AG09319 (cell line): ENCODE data around the gene CXCL16.

ENCODE experiments used
- DNase-seq: peaks from one replicate; pipeline ENCODE4 v3.0.0-alpha.2; 2010; ENCODE audit warnings: low read depth; ENCODE audit errors: extremely low read depth
- TF ChIP-seq, protein P1 (sequence below): IDR thresholded peaks from 2 replicates; pipeline ENCODE4 v1.5.1; 2011; ENCODE audit warnings: low read depth, mild to moderate bottlenecking, inconsistent platforms, low read length, moderate library complexity

Gene CXCL16

DNA sequence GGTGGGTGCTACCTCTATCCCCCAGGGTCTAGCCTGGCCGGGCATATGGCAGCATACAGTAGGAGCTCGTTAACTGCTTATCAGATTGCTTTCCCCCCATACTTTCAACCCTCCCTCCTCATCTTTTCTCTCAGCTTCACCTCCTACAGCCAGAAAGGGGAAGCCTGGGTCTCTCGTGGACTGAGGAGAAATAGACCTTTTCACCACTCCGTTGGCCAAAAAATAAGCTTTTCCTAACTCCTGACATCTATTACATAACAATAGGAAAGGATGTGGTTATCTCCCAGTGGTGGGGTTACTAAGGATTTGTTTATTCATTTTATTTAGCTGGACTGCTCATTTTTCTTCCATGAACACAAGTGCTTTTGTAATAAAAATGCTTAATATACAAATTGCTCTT lies 9.0 kb upstream of the CXCL16 start:
- TF ChIP-seq, protein P1, sequence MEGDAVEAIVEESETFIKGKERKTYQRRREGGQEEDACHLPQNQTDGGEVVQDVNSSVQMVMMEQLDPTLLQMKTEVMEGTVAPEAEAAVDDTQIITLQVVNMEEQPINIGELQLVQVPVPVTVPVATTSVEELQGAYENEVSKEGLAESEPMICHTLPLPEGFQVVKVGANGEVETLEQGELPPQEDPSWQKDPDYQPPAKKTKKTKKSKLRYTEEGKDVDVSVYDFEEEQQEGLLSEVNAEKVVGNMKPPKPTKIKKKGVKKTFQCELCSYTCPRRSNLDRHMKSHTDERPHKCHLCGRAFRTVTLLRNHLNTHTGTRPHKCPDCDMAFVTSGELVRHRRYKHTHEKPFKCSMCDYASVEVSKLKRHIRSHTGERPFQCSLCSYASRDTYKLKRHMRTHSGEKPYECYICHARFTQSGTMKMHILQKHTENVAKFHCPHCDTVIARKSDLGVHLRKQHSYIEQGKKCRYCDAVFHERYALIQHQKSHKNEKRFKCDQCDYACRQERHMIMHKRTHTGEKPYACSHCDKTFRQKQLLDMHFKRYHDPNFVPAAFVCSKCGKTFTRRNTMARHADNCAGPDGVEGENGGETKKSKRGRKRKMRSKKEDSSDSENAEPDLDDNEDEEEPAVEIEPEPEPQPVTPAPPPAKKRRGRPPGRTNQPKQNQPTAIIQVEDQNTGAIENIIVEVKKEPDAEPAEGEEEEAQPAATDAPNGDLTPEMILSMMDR, result no peak
- no peak for DNase-seq

DNA sequence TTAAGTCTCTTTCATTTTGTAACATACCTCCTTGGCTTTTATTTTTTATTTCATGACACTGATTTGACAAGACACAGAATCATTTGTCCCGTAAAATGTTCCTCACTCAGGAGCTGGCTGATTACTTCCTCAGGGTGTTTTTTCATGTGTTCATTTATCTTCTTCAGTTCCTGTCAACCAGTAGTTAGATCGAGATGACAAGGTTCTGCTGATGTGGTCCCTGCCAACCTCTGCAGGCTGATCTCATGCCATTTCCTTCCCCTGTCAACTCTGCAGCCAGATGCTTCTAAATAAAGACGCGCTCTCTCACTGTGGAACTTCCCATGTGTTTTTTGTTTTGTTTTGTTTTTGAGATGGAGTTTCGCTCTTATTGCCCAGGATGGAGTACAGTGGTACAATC lies 8.1 kb upstream of the CXCL16 start:
- TF ChIP-seq, protein P1, result no peak
- no peak for DNase-seq

DNA sequence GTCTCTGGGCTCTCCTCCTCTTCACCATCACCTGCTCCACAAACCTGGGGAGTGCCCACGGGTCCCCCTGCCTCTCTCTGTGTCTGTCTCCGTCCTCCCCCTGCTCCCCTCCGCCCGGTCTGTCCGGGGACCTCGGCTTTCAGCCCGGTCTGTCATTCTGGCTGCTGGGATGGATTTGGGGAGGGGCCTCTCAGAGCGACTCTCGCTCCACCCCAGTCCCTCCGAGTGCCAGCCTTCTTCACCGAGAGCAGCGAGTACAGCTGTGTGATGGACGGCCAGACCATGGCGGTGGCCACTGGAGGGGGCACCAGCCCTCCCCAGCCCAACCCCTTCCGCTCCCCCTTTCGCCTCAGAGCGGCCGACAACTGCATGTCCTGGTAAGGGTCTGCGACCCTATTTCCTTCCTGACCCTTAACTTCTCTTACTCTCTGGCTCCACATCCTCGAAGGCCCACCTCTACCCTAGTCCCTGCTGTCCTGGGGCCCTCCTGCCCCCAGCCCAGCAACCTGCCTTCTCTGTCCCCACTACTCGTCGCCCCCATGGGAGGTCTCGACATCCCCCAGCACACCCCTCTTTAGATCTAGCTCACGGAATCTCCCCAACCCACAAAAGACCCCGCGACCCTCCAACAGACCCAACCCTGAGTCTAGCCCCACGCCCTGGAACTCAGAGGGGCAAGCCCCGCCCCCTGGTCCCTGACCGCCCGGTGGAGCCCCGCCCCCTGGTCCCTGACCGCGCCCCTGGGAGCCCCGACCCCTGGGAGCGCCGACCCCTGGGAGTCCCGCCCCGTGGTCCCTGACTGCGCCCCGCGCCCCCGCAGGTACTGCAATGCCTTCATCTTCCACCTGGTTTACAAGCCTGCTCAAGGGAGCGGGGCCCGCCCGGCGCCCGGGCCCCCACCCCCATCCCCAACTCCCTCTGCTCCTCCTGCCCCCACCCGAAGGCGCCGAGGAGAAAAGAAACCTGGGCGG lies 5.6 kb upstream of the CXCL16 start:
- TF ChIP-seq, protein P1, result no peak
- DNase-seq, result no peak

DNA sequence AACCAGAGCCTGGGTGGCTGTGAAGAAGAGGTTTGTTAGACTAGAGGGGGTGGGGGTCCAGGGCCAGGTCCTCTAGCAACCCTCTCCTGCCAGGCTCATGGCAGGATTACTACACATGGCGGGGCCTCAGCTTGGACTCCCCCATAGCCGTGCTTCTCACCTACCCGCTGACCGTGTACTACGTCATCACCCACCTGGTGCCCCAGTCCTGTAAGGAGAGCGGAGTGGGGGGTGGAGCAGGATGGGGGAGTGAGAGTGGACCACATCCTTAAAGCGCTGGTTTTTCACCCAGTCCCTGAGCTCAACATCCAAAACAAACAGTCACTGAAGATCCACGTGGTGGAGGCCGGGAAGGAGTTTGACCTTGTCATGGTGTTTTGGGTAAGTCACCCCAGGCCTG lies 4.2 kb upstream of the CXCL16 start:
- TF ChIP-seq, protein P1, result no peak
- DNase-seq, result no peak

DNA sequence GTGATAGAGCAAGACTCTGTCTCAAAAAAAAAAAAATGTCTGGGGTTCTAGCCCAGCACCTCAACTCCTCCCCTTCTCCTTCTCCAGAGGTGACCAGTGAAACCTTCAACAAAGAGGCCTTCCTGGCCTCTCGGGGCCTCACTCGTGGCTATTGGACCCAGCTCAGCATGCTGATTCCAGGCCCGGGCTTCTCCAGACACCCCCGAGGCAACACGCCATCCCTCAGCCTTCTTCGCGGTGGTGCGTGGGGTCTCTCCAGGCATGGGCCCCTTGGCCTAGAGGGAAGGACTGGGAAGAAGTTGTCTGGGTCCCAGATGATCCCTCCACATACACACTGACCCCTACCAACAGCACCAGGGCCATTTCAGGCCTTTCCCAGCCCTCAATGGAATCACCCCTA lies 3.5 kb upstream of the CXCL16 start:
- TF ChIP-seq, protein P1, result no peak
- no peak for DNase-seq

DNA sequence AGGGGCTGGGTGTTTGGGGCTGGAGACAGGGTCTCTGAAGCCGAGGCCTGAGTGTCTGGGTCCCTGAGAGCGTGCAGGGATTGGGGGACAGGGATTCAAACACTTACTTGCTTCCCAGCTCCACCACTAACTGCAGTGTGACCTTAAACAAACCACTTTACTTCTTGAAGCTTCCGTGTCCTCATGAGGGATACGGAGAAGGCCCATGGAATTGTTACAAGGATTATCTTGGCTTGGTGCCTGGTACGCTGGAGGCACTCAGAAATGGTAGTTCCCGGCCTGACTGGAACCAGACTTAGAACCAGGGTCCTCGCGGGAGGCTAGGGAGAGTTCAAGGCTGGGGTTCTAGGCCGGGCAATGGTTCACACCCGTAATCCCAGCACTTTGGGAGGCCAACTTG lies 2.9 kb upstream of the CXCL16 start:
- TF ChIP-seq, protein P1, result no peak
- DNase-seq, result no peak

DNA sequence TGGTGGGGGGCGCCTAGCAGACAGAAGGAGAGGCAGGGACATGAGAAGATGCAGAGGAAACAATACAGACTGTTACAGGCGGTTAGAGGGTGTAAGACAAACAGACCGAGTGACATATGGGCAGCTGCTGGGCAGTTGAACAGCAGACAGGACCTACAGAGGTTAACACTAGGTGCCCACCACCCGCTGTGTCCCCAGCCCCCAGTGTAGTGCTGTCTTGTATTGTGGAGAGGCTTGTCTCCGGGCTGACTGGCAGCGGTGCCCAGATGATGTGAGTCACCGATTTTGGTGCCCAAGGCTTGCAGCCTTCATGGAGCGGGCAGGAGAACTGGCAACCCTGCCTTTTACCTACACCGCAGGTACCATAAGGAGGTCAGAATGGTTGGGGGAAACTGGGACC lies 2.4 kb upstream of the CXCL16 start:
- TF ChIP-seq, protein P1, result no peak

More for the DNA sequence above, 2.4 kb upstream of the CXCL16 start:
- DNase-seq, result no peak
